ENCODE measurements around the gene AKAP8L. TPM values are rescaled to one million over a fixed set of nuclear protein-coding genes. Genes with fewer than 3 reads are reported as not detected.
A peak's percentile ranks its signal among the peaks of the same experiment; 100 is the strongest.

AKAP8L gene
- total and polyA plus RNA-seq, 10 of the 15 experiments (the other 5 are each of a cell fraction or from before 2014, with no cell fraction given): 0.66 to 64.3 (median 40.0) TPM

DNA sequence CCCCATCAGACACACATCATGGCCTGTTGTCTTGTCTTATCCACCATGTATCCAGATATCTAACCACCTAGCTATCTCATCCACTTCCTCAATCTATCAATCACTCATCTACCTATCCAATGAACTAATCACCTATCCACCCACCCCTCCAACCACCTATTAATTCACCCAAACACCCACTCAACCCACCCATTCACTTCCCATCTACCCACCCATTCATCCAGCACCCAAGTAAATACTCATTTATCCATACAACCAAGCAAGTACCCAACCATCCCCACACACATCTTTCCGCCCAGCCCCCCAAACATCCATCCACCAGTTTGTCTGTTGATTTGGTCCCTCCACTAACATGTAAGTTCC is 31.7 kb upstream of the AKAP8L start:
- 89% methylated on average over 1 of the region's 1 CpG for WGBS (ENCODE audit: insufficient coverage, insufficient replicate concordance, low lambda C conversion rate, missing lambda C conversion rate)
- no peak for ATAC-seq
- SMC1A ChIA-PET (ENCODE audit: uncharacterized antibody, unreplicated experiment): no interaction called here

DNA sequence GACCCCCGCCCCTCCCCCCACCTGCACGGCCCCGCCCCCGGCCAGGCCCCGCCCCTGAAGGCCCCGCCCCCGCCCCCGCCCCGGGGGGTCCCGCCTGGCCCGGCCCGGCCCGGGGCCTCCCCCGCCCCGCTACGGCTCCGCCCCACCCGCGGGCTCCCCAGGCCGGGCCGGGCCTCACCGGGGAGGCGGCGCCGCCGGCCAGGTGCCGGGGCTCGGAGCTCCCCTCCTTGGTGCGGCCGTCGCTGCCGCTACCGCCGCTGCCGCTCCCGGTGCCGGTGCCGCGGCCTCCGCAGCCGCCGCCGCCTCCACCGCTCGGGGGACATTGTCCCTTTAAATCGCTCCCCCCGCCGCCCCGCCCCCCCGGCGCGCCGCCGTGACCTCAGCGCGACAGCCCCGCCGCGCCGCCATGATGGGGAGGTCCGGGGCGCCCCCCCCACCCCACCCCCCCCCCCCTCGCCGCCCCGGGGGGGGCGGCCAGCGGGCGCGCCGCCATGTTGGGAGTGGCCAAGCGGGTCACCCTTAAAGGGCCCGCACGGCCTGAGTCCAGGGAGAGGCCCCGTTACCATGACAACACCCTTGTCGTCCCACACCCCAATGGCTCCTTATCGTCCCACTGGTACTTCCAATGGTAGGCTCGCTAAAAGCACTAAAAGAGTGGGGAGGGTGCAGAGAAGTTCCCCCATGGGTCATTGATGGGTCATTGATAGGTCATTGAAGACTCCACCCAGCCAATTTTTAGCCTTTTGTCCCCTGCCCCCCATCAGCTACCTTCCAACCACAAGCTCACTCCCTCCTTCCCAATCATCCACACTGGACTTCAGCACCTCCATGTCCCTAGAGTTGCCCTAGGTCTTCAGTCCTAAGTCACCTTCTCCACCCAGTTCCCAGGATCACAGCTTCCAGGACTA is 31.1 kb upstream of the AKAP8L start, which contains the start of gene WIZ:
WIZ (minus strand) TSS at position 337 of the 908 bp plus-strand sequence. CDS start 1,649 bp downstream, outside the sequence.
- Histone ChIP-seq H3K27ac (ENCODE audit: control insufficient read depth, insufficient read depth) (no peak within 1 kb of the TSS), H2AFZ (ENCODE audit: control insufficient read depth, low read depth, low read length) (peak within 1 kb of the TSS; percentile 44), H3K27me3 (replicated peaks in 1 of 2; ENCODE audit: control insufficient read depth in 2 of 2, insufficient read depth in 2 of 2, low read length in 1 of 2) (no peaks in the 10 kb centered on the region), H4K20me1 (ENCODE audit: control insufficient read depth, insufficient read depth) (no peaks in the 10 kb centered on the region), H3K9ac (ENCODE audit: control insufficient read depth, insufficient read depth, low read length) (peak within 1 kb of the TSS; percentile 39), H3K36me3 (ENCODE audit: control insufficient read depth in 2 of 2, insufficient read depth in 2 of 2, low read length in 1 of 2) (peaks cover 9 to 13% of the 10 kb centered on the region in 2 experiments), H3K4me3 (peak within 1 kb of the TSS; percentile 69), H3K79me2 (ENCODE audit: control insufficient read depth, insufficient read depth, low read length) (no peaks in the 10 kb centered on the region), H3K9me3 (replicated peaks; ENCODE audit: control insufficient read depth, insufficient read depth, low read length) (no peaks in the 10 kb centered on the region), H3K4me2 (ENCODE audit: control insufficient read depth, insufficient read depth) (peak within 1 kb of the TSS; percentile 89), H3K4me1 (ENCODE audit: control insufficient read depth, insufficient read depth, low read length) (peaks cover 7% of the 10 kb centered on the region)
- ATAC-seq: peak; percentile 67
- FAIRE-seq: no peak
- POLR2A ChIA-PET: interaction anchor here (1.0 kb wide), 1 partner anchor 15 kb away, joined by 3 read pairs; the partner anchor contains the start of gene RASAL3
- CTCF ChIA-PET: interaction anchor here (1.0 kb wide), 1 partner anchor 18 kb away, joined by 3 read pairs; no protein-coding TSS in a partner anchor
- DNase-seq (ENCODE audit: low read depth, low spot score): no peak
- SMC1A ChIA-PET (ENCODE audit: uncharacterized antibody, unreplicated experiment): no interaction called here
- RAD21 ChIA-PET (ENCODE audit: unreplicated experiment): interaction anchor here (0.8 kb wide), 1 partner anchor 13 kb away, joined by 6 read pairs; no protein-coding TSS in a partner anchor
- in situ Hi-C loops (cut with MboI): no loop called here
- no TSS peak for BruUV-seq (replicated peaks)
- WGBS (ENCODE audit: insufficient coverage, insufficient replicate concordance, low lambda C conversion rate, missing lambda C conversion rate): 10% methylated on average over 23 of the region's 77 CpGs
- intact Hi-C loops (cut with micrococcal nuclease; ENCODE audit: unreplicated experiment): no loop called here
- TF ChIP-seq, protein P1, sequence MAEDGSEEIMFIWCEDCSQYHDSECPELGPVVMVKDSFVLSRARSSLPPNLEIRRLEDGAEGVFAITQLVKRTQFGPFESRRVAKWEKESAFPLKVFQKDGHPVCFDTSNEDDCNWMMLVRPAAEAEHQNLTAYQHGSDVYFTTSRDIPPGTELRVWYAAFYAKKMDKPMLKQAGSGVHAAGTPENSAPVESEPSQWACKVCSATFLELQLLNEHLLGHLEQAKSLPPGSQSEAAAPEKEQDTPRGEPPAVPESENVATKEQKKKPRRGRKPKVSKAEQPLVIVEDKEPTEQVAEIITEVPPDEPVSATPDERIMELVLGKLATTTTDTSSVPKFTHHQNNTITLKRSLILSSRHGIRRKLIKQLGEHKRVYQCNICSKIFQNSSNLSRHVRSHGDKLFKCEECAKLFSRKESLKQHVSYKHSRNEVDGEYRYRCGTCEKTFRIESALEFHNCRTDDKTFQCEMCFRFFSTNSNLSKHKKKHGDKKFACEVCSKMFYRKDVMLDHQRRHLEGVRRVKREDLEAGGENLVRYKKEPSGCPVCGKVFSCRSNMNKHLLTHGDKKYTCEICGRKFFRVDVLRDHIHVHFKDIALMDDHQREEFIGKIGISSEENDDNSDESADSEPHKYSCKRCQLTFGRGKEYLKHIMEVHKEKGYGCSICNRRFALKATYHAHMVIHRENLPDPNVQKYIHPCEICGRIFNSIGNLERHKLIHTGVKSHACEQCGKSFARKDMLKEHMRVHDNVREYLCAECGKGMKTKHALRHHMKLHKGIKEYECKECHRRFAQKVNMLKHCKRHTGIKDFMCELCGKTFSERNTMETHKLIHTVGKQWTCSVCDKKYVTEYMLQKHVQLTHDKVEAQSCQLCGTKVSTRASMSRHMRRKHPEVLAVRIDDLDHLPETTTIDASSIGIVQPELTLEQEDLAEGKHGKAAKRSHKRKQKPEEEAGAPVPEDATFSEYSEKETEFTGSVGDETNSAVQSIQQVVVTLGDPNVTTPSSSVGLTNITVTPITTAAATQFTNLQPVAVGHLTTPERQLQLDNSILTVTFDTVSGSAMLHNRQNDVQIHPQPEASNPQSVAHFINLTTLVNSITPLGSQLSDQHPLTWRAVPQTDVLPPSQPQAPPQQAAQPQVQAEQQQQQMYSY (CRISPR knock-in tag; IDR thresholded peaks at IDR 0.05): no peak
- no peak for TF ChIP-seq SMC3 (IDR thresholded peaks at IDR 0.05; ENCODE audit: borderline replicate concordance, low read length)
- TF ChIP-seq, protein P2, sequence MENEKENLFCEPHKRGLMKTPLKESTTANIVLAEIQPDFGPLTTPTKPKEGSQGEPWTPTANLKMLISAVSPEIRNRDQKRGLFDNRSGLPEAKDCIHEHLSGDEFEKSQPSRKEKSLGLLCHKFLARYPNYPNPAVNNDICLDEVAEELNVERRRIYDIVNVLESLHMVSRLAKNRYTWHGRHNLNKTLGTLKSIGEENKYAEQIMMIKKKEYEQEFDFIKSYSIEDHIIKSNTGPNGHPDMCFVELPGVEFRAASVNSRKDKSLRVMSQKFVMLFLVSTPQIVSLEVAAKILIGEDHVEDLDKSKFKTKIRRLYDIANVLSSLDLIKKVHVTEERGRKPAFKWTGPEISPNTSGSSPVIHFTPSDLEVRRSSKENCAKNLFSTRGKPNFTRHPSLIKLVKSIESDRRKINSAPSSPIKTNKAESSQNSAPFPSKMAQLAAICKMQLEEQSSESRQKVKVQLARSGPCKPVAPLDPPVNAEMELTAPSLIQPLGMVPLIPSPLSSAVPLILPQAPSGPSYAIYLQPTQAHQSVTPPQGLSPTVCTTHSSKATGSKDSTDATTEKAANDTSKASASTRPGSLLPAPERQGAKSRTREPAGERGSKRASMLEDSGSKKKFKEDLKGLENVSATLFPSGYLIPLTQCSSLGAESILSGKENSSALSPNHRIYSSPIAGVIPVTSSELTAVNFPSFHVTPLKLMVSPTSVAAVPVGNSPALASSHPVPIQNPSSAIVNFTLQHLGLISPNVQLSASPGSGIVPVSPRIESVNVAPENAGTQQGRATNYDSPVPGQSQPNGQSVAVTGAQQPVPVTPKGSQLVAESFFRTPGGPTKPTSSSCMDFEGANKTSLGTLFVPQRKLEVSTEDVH (IDR thresholded peaks at IDR 0.05; ENCODE audit: low read depth, partially characterized antibody): no peak
- TF ChIP-seq BCL11A (IDR thresholded peaks at IDR 0.05; ENCODE audit: low read depth, low read length): no peak
- TF ChIP-seq POLR2AphosphoS5 (IDR thresholded peaks at IDR 0.05; ENCODE audit: low read length): peak; percentile 31; the same call in 1 of the 2 replicates

More for the DNA sequence above, 31.7 kb upstream of the AKAP8L start:
- intact Hi-C loops (cut with micrococcal nuclease; ENCODE audit: unreplicated experiment) (no loop called here), in situ Hi-C loops (cut with MboI) (no loop called here)
- H2AFZ ChIP-seq (ENCODE audit: control insufficient read depth, low read depth, low read length): no peak overlapping the region
- TF ChIP-seq SMC3 (IDR thresholded peaks at IDR 0.05; ENCODE audit: borderline replicate concordance, low read length) (no peak), NR2C1 (IDR thresholded peaks at IDR 0.05) (no peak), ESRRA (IDR thresholded peaks at IDR 0.05; ENCODE audit: low read length) (no peak), RUNX3 (IDR thresholded peaks at IDR 0.05; ENCODE audit: low read length) (no peak), ZZZ3 (IDR thresholded peaks at IDR 0.05; ENCODE audit: control insufficient read depth, insufficient read length, low read depth) (no peak)
- H3K9ac ChIP-seq (ENCODE audit: control insufficient read depth, insufficient read depth, low read length): no peak overlapping the region
- H3K4me3 ChIP-seq: no peak overlapping the region
- no peaks in the 10 kb centered on the region for H3K79me2 ChIP-seq (ENCODE audit: control insufficient read depth, insufficient read depth, low read length)
- peaks cover 12 to 13% of the 10 kb centered on the region in 2 experiments for H3K36me3 ChIP-seq (ENCODE audit: control insufficient read depth in 2 of 2, insufficient read depth in 2 of 2, low read length in 1 of 2)
- no peaks in the 10 kb centered on the region for H4K20me1 ChIP-seq (ENCODE audit: control insufficient read depth, insufficient read depth)
- ChIA-PET CTCF (interaction anchor here (1.0 kb wide), 1 partner anchor 17 kb away, joined by 3 read pairs; no protein-coding TSS in a partner anchor), POLR2A (interaction anchor here (1.0 kb wide), 1 partner anchor 14 kb away, joined by 3 read pairs; the partner anchor contains the start of gene RASAL3), RAD21 (ENCODE audit: unreplicated experiment) (interaction anchor here (0.8 kb wide), 1 partner anchor 13 kb away, joined by 6 read pairs; no protein-coding TSS in a partner anchor)
- no peak overlapping the region for H3K4me2 ChIP-seq (ENCODE audit: control insufficient read depth, insufficient read depth)
- FAIRE-seq (no peak), DNase-seq (ENCODE audit: low read depth, low spot score) (no peak)
- no TSS peak for BruUV-seq (replicated peaks)
- H3K27ac ChIP-seq (ENCODE audit: control insufficient read depth, insufficient read depth): no peak overlapping the region
- H3K9me3 ChIP-seq (replicated peaks; ENCODE audit: control insufficient read depth, insufficient read depth, low read length): no peaks in the 10 kb centered on the region
- H3K4me1 ChIP-seq (ENCODE audit: control insufficient read depth, insufficient read depth, low read length): peaks cover 7% of the 10 kb centered on the region
- H3K27me3 ChIP-seq (replicated peaks in 1 of 2; ENCODE audit: control insufficient read depth in 2 of 2, insufficient read depth in 2 of 2, low read length in 1 of 2): no peaks in the 10 kb centered on the region
